ENCODE results near the gene PCSK4.

The PCSK4 gene

DNA sequence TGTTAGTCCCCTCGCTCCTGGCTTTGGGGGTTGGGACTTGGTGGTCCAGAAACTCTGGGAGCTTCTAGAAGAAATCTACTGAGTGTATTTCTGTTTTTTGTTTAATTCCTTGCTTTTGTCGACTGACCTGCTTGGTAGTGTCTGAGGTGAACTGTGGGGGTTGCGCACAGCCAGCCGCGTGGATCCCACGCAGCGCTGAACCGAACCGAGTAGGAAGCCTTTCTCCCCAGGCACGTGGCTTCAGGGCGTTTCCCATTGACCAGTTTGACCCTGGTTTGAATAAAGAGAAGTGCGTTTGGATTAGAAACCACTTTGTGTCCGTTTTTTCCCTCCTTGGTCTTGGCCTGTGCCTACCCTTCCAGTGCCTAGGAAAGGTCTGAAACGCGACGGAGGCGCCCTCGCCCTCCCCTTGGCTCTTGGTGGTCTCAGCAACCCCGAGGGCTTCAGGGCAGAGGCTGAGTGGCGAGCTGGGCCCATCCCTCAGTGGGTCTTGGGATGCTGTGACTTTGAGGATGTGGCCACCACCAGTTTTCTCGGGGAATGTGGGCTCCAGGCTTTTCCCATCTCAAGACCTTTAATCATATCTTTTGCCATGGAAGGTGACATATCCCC, 54.7 kb downstream of the PCSK4 start:
- DNase-seq = no peak

DNA sequence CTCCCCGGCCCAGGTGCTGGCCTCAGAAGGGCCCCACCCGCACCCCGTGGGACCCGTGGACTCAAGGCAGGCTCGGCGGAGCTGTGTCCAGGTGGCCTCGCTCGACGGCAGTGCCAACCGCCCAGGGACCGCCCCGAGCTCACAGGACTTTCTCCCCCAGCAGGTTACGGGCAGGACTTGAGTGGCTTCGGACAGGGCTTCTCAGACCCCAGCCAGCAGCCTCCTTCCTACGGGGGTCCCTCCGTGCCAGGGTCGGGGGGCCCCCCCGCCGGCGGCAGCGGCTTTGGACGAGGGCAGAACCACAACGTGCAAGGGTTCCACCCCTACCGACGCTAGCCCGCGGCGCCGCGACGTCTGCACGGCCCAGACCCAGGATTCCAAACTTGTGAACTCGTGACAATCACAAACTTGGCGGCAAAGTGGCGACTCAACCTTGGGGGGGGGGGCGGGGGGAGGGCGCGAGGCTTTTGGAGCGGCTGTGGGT, 55.5 kb downstream of the PCSK4 start:
- no peak for DNase-seq

DNA sequence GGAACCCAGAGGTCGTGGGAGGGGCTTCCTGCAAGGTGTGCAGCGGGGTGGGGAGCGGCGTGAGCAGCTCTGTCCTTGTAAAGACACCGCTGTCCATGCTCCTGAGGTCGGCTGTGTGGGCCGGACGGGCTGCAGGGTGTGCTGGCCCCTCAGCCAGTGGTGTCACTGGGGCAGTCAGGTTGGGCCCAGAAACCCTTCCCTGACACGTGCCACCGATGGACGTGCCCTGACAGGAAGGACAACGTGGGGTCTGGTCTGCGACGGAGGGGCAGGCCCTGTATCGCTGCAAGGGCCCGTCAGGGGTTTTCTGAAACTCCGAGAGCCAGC, 56.1 kb downstream of the PCSK4 start:
- no peak for DNase-seq

DNA sequence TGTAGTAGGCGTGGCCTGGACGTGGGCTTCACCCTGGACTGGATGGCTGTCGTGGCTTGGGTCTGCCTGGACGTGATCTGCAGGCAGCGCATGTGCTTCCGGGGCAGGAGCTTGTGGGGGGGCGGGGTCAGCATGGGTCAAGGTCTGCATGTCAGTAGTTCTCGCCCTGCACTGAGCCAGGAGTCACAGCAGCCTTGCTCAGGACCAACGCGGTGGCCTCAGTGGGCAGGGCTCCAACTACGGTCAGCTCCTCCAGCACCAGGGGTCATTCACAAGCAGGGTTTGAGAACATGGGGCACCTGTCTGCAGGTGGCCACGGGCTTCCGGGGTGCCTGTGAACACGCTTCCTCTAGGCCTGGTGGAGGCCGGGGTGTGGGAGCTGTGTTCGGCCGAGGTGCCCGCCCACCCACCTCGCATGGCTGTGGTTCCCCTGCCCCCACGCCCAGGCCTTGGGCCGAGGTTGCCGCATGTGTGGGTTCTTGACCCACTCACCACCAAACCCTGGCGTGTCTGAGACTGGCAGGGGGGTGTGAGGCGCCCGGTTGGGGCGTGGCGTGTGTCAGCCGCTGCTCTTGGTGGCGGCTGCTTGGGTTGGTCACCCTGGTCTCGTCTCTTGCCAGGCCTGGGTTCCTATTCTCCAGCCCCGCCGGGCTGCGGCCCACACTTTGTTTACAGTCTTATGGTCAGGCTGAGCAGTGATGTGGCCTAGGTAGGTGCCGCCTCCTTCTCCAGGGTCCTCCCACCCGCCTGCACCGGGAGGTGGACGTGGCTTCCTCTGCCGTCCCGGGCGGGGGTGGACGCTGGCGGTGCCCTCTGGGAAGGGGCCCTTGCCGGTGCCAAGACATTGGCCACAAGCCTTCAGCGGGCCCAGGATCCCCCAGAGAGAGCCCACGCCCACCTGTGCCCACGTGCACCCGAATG, 56.8 kb downstream of the PCSK4 start:
- no peak for DNase-seq

DNA sequence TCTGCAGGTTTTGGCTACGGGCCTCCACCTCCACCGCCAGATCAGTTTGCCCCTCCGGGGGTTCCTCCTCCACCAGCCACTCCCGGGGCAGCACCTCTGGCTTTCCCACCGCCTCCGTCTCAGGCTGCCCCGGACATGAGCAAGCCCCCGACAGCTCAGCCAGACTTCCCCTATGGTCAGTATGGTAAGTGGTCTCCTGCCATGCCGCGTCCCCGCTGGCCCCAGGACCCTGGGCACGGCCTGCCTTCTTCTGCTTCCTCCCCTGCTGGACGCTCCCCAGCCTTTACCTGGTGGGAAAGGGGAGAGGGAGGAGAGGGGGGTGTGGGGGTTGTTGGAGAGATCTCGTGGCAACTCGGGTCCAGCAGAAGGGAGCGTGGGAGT, 57.7 kb downstream of the PCSK4 start:
- DNase-seq = no peak

DNA sequence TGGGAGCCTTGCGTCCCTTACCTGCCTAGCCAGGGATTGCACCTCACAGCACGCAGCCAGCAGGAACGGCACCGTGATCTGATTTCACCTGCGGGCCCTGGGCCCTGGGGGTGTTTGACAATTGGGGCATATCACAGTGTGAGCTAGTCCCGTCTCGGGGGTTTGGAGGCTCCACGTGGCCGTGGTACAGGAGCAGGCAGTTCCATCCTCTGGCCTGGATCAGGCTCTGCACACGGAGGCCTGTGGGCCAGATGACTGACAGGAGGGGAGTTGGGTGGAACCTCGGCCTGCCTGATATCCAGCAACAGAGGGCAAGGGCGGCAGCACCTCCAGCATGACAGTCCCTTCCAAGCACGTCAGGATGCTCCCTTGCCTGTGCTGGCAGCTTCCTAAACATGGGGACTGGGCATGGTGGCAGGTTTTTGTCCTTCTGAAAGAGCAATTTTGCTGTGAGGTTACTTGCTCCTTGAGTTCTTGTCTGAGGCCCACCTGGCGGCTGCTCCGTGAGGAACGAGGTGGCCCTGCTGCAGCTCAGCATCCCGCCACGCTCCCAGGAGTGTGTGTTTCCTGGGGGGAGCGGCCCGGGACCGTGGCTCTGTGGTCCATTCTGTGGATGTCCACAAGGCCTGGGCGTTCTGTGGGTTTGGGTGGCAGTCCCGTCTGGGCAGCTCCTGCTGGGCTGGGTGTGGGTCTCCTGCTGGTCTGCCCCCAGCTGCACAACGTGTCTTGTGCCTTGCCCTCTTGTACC, 58.2 kb downstream of the PCSK4 start:
- no peak for DNase-seq
